ENCODE data around the gene ADAM12. TPM values are rescaled to one million over a fixed set of nuclear protein-coding genes. Genes with fewer than 3 reads are reported as not detected.

ADAM12 gene
- total RNA-seq, 1 donor from 2014 or later, result 41.7 TPM

DNA sequence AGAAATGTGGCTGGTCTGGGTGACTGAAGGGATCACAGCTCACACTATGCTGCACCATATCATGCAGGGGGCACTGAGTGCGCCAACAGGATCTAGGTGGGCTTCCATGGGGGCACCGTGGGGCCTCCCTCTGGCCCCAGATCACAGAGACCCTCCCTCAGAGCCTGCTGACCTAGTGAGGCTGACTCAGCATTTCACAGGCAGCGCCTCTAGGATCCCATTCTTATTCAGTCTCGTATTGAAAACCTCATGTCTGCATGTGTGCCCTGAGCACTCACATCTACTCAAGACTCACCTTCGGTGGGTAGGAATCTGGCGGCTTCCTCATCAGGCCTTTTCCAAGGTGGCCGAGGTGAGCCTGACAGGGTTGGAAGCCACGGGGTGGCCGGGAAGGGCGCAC, 350.3 kb downstream of the ADAM12 start:
- TF ChIP-seq, protein P1, sequence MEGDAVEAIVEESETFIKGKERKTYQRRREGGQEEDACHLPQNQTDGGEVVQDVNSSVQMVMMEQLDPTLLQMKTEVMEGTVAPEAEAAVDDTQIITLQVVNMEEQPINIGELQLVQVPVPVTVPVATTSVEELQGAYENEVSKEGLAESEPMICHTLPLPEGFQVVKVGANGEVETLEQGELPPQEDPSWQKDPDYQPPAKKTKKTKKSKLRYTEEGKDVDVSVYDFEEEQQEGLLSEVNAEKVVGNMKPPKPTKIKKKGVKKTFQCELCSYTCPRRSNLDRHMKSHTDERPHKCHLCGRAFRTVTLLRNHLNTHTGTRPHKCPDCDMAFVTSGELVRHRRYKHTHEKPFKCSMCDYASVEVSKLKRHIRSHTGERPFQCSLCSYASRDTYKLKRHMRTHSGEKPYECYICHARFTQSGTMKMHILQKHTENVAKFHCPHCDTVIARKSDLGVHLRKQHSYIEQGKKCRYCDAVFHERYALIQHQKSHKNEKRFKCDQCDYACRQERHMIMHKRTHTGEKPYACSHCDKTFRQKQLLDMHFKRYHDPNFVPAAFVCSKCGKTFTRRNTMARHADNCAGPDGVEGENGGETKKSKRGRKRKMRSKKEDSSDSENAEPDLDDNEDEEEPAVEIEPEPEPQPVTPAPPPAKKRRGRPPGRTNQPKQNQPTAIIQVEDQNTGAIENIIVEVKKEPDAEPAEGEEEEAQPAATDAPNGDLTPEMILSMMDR (IDR thresholded peaks at IDR 0.05), result no peak
- Mint-ChIP-seq H3K4me3 (ENCODE audit: unreplicated experiment) (no peak overlapping the region), H3K9me3 (ENCODE audit: unreplicated experiment) (peaks cover 15% of the 10 kb centered on the region), H3K27me3 (ENCODE audit: unreplicated experiment) (no peaks in the 10 kb centered on the region), H3K4me1 (ENCODE audit: unreplicated experiment) (no peaks in the 10 kb centered on the region), H3K36me3 (ENCODE audit: unreplicated experiment) (peaks cover 9% of the 10 kb centered on the region), H3K27ac (ENCODE audit: unreplicated experiment) (no peak overlapping the region)
- DNase-seq (ENCODE audit: extremely low spot score, unreplicated experiment), result no peak

DNA sequence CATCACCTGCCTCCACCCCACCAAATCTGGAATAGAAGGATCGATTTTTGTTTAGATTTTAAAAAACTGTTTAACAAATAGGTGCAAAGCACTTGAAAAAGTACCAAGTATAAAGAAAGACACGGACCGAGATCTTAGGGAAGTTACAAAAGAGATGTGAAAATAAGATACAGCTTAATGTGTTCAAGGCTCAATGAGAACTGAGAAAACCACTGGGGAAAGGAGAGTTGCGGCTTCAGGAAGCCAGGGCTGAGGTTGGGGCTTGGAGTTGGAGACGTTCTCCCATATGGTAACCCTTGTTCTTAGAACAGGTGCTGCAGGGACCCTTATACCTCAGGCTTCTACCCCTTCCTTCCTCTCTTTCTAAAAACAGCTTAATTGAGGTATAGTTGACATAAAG, 351.8 kb downstream of the ADAM12 start:
- H3K4me1 Mint-ChIP-seq (ENCODE audit: unreplicated experiment), result no peaks in the 10 kb centered on the region
- TF ChIP-seq, protein P1 (IDR thresholded peaks at IDR 0.05), result no peak
- H3K27ac Mint-ChIP-seq (ENCODE audit: unreplicated experiment), result no peak overlapping the region
- H3K4me3 Mint-ChIP-seq (ENCODE audit: unreplicated experiment), result no peak overlapping the region
- H3K9me3 Mint-ChIP-seq (ENCODE audit: unreplicated experiment), result peaks cover 15% of the 10 kb centered on the region
- peaks cover 11% of the 10 kb centered on the region for H3K36me3 Mint-ChIP-seq (ENCODE audit: unreplicated experiment)
- no peak for DNase-seq (ENCODE audit: extremely low spot score, unreplicated experiment)
- no peaks in the 10 kb centered on the region for H3K27me3 Mint-ChIP-seq (ENCODE audit: unreplicated experiment)

DNA sequence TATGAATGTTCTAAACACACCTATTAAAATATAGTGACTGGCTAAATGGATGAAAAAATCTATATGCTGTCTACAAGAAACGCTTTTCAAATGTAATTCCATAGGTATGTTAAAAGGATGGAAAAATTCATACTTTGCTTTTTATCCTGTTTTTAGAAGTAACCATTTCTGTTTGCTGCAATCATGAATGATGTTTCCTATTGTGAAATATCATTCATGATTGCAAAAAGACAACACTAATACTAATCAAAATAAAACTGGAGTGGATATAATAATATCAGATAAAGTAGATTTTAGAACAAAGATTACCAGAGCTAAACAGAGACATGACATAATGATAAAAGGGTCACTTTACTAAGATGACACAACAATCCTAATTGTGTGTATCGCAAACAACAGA, 353.7 kb downstream of the ADAM12 start:
- H3K4me3 Mint-ChIP-seq (ENCODE audit: unreplicated experiment), result no peak overlapping the region
- H3K36me3 Mint-ChIP-seq (ENCODE audit: unreplicated experiment), result peaks cover 15% of the 10 kb centered on the region
- TF ChIP-seq, protein P1 (IDR thresholded peaks at IDR 0.05), result no peak
- peaks cover 15% of the 10 kb centered on the region for H3K9me3 Mint-ChIP-seq (ENCODE audit: unreplicated experiment)
- H3K27me3 Mint-ChIP-seq (ENCODE audit: unreplicated experiment), result no peaks in the 10 kb centered on the region
- no peaks in the 10 kb centered on the region for H3K4me1 Mint-ChIP-seq (ENCODE audit: unreplicated experiment)
- no peak for DNase-seq (ENCODE audit: extremely low spot score, unreplicated experiment)
- H3K27ac Mint-ChIP-seq (ENCODE audit: unreplicated experiment), result no peak overlapping the region

DNA sequence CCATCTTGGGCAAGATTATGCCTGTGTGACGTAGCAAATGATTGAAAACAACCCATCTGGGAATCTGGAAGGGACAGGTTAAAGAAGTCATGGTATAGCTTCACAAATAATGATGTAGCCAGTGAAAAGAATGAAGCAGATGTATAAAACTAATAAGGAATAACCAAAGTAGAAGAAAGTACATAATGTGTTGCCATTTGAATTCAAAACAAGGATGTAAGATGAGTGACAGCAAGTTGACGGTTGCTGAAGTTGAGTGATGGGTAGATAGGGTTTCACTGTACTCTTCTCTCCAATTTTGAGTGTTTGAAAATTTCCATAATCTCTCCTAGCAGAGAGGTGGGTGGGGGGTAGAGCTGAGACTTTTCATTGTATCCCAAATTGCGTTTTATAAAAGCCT, 358.3 kb downstream of the ADAM12 start:
- H3K27ac Mint-ChIP-seq (ENCODE audit: unreplicated experiment), result no peak overlapping the region
- no peaks in the 10 kb centered on the region for H3K27me3 Mint-ChIP-seq (ENCODE audit: unreplicated experiment)
- H3K4me3 Mint-ChIP-seq (ENCODE audit: unreplicated experiment), result no peak overlapping the region
- no peak for DNase-seq (ENCODE audit: extremely low spot score, unreplicated experiment)
- H3K36me3 Mint-ChIP-seq (ENCODE audit: unreplicated experiment), result peaks cover 25% of the 10 kb centered on the region
- TF ChIP-seq, protein P1 (IDR thresholded peaks at IDR 0.05), result no peak
- H3K9me3 Mint-ChIP-seq (ENCODE audit: unreplicated experiment), result peaks cover 20% of the 10 kb centered on the region
- H3K4me1 Mint-ChIP-seq (ENCODE audit: unreplicated experiment), result no peaks in the 10 kb centered on the region

DNA sequence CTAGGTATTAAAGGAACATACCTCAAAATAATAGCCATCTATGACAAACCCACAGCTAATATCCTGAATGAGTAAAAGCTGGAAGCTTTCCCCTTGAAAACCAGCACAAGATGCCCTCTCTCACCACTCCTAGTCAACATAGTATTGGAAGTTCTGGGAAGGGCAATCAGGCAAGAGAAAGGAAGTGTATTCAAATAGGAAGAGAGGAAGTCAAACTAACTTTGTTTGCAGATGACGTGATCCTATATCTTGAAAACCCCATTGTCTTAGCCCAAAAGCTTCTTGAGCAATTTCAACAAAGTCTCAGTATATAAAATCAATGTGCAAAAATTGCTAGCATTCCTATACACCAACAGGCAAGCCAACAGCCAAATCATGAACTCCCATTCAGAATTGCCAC, 360.6 kb downstream of the ADAM12 start:
- H3K4me3 Mint-ChIP-seq (ENCODE audit: unreplicated experiment), result no peak overlapping the region
- TF ChIP-seq, protein P1 (IDR thresholded peaks at IDR 0.05), result no peak
- peaks cover 18% of the 10 kb centered on the region for H3K36me3 Mint-ChIP-seq (ENCODE audit: unreplicated experiment)
- H3K27ac Mint-ChIP-seq (ENCODE audit: unreplicated experiment), result no peak overlapping the region
- DNase-seq (ENCODE audit: extremely low spot score, unreplicated experiment), result no peak
- no peaks in the 10 kb centered on the region for H3K4me1 Mint-ChIP-seq (ENCODE audit: unreplicated experiment)
- peaks cover 6% of the 10 kb centered on the region for H3K9me3 Mint-ChIP-seq (ENCODE audit: unreplicated experiment)
- no peaks in the 10 kb centered on the region for H3K27me3 Mint-ChIP-seq (ENCODE audit: unreplicated experiment)

Measured in osteocyte (in vitro differentiated cells).